HEK293 (cell line): Measurements from ENCODE around the gene CEMIP2.

Experiments
- SETDB1 ChIP-seq: IDR thresholded peaks from one replicate; pipeline ENCODE4 v1.6.1; 2017; ENCODE audit warnings: mild to moderate bottlenecking, low read length, moderate library complexity, mixed read lengths; ENCODE audit not compliant: insufficient read length
- TCF7L2 ChIP-seq: IDR thresholded peaks from 2 replicates; pipeline ENCODE4 v1.6.1; 2011; ENCODE audit warnings: low read depth, mild to moderate bottlenecking, inconsistent platforms, low read length, moderate library complexity, borderline replicate concordance
- YY1 ChIP-seq: fragments of 450-650 bp; formaldehyde crosslinking; IDR thresholded peaks from 2 replicates; pipeline ENCODE4 v1.5.1; 2018; ENCODE audit warnings: missing biosample characterization, missing genetic modification characterization
- ZNF292 ChIP-seq: fragments of 450-650 bp; formaldehyde crosslinking; IDR thresholded peaks from 2 replicates; pipeline ENCODE4 v1.5.1; 2016; ENCODE audit warnings: low read depth, missing biosample characterization, missing genetic modification characterization, borderline replicate concordance
- ZNF621 ChIP-seq: fragments of 450-650 bp; formaldehyde crosslinking; IDR thresholded peaks from 2 replicates; pipeline ENCODE4 v1.5.1; 2017; ENCODE audit warnings: missing biosample characterization, missing genetic modification characterization
- ZNF660 ChIP-seq: fragments of 450-650 bp; IDR thresholded peaks from 2 replicates; pipeline ENCODE4 v1.5.1; 2018; ENCODE audit warnings: missing biosample characterization, mild to moderate bottlenecking, missing genetic modification characterization
- ZNF677 ChIP-seq: fragments of 450-650 bp; IDR thresholded peaks from 2 replicates; pipeline ENCODE4 v1.5.0; 2018; ENCODE audit warnings: missing biosample characterization, mild to moderate bottlenecking, missing genetic modification characterization, moderate library complexity
- TF ChIP-seq, protein P1 (sequence below): fragments of 450-650 bp; formaldehyde crosslinking; IDR thresholded peaks from 2 replicates; pipeline ENCODE4 v1.5.1; 2016; ENCODE audit warnings: missing biosample characterization, missing genetic modification characterization
- TF ChIP-seq, protein P2 (sequence below): fragments of 450-650 bp; formaldehyde crosslinking; IDR thresholded peaks from 2 replicates; pipeline ENCODE4 v1.5.1; 2016; ENCODE audit warnings: missing biosample characterization, missing genetic modification characterization, borderline replicate concordance

DNA sequence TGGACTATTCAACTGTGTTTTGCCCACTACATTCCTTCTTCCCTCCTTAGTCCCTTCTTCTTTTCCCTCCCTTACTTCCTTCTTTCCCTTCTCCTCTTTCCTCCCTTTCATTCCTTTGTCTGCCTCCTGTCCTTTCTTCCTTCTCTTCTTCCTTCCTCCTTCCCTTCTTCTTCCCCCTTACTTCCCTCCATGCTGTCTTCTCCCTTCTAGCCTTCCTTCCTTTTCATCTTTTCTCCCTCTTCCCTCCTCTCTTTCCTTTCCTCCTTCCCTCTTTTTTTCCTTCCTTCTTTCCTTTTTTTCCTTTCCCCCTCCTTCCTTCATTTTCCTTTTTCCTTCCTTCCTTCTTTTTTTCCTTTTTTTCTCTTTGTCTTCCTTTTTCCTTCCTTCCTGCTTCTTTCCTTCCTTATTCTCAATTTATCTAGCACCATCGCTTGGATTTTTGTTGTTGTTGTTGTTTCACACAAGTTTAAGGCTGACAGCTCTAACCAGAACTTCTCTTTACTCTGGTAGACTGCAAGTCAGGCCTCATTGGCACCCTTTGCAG is 123.4 kb downstream of the CEMIP2 start:
- TF ChIP-seq, protein P1, sequence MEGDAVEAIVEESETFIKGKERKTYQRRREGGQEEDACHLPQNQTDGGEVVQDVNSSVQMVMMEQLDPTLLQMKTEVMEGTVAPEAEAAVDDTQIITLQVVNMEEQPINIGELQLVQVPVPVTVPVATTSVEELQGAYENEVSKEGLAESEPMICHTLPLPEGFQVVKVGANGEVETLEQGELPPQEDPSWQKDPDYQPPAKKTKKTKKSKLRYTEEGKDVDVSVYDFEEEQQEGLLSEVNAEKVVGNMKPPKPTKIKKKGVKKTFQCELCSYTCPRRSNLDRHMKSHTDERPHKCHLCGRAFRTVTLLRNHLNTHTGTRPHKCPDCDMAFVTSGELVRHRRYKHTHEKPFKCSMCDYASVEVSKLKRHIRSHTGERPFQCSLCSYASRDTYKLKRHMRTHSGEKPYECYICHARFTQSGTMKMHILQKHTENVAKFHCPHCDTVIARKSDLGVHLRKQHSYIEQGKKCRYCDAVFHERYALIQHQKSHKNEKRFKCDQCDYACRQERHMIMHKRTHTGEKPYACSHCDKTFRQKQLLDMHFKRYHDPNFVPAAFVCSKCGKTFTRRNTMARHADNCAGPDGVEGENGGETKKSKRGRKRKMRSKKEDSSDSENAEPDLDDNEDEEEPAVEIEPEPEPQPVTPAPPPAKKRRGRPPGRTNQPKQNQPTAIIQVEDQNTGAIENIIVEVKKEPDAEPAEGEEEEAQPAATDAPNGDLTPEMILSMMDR, result no peak
- TF ChIP-seq TCF7L2 (no peak), ZNF621 (tag by site-specific recombination) (no peak), ZNF660 (tag by site-specific recombination) (no peak), ZNF292 (tag by site-specific recombination) (no peak), ZNF677 (no peak), SETDB1 (no peak), YY1 (tag by site-specific recombination) (no peak)
- TF ChIP-seq, protein P2, sequence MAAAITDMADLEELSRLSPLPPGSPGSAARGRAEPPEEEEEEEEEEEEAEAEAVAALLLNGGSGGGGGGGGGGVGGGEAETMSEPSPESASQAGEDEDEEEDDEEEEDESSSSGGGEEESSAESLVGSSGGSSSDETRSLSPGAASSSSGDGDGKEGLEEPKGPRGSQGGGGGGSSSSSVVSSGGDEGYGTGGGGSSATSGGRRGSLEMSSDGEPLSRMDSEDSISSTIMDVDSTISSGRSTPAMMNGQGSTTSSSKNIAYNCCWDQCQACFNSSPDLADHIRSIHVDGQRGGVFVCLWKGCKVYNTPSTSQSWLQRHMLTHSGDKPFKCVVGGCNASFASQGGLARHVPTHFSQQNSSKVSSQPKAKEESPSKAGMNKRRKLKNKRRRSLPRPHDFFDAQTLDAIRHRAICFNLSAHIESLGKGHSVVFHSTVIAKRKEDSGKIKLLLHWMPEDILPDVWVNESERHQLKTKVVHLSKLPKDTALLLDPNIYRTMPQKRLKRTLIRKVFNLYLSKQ (tag by site-specific recombination), result no peak
